Measurements from ENCODE around the gene APBB1.

APBB1 gene

DNA sequence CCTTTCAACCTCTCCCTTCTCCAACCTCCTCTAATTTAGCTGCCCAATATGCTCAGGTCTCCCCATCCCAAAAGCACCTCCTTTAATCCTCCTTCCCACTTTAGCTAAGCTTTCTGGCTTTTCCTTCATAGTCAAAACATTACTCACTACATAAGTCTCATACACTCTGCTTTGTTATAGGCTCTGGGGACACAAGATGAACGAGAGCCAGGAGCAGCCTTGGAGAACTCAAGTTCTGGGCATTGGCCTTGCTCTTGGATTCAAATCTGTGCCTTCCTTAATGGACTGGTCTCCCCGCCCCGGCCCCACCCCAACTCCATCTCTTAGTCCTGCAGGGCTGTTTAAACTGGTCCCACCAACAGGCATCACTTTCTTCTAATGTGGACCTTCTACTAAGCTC is 33.3 kb upstream of the APBB1 start:
- no peak for ATAC-seq (ENCODE audit: insufficient read depth, low read depth)
- no peaks in the 10 kb centered on the region for H4K20me1 ChIP-seq (ENCODE audit: insufficient read depth, low read length)
- no peak overlapping the region for H2AFZ ChIP-seq (ENCODE audit: low read depth, low read length)
- H3K4me1 ChIP-seq (ENCODE audit: insufficient read depth, low read length): no peaks in the 10 kb centered on the region
- DNase-seq: no peak
- peaks cover 30% of the 10 kb centered on the region for H3K36me3 ChIP-seq (ENCODE audit: insufficient read depth, low read length)
- no peaks in the 10 kb centered on the region for H3K79me2 ChIP-seq (ENCODE audit: insufficient read depth, low read length)
- H3K4me3 ChIP-seq (ENCODE audit: low read depth in 1 of 2, low read length in 2 of 2): no peak overlapping the region
- H3K9ac ChIP-seq (ENCODE audit: low read depth, low read length): no peak overlapping the region
- H3K27ac ChIP-seq (ENCODE audit: low read length): no peak overlapping the region
- H3K4me2 ChIP-seq (ENCODE audit: insufficient read depth, low read length): no peak overlapping the region
- no peak for TF ChIP-seq EZH2 (IDR thresholded peaks at IDR 0.05; ENCODE audit: borderline replicate concordance, low read depth, low read length, severe bottlenecking)
- TF ChIP-seq, protein P1, sequence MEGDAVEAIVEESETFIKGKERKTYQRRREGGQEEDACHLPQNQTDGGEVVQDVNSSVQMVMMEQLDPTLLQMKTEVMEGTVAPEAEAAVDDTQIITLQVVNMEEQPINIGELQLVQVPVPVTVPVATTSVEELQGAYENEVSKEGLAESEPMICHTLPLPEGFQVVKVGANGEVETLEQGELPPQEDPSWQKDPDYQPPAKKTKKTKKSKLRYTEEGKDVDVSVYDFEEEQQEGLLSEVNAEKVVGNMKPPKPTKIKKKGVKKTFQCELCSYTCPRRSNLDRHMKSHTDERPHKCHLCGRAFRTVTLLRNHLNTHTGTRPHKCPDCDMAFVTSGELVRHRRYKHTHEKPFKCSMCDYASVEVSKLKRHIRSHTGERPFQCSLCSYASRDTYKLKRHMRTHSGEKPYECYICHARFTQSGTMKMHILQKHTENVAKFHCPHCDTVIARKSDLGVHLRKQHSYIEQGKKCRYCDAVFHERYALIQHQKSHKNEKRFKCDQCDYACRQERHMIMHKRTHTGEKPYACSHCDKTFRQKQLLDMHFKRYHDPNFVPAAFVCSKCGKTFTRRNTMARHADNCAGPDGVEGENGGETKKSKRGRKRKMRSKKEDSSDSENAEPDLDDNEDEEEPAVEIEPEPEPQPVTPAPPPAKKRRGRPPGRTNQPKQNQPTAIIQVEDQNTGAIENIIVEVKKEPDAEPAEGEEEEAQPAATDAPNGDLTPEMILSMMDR (IDR thresholded peaks at IDR 0.05; ENCODE audit: borderline replicate concordance, extremely low read depth, low read length, poor library complexity, severe bottlenecking): no peak
- H3K27me3 ChIP-seq (ENCODE audit: insufficient read depth, low read length, poor library complexity): no peaks in the 10 kb centered on the region
- no peaks in the 10 kb centered on the region for H3K9me3 ChIP-seq (ENCODE audit: insufficient read depth, low read length, severe bottlenecking)

DNA sequence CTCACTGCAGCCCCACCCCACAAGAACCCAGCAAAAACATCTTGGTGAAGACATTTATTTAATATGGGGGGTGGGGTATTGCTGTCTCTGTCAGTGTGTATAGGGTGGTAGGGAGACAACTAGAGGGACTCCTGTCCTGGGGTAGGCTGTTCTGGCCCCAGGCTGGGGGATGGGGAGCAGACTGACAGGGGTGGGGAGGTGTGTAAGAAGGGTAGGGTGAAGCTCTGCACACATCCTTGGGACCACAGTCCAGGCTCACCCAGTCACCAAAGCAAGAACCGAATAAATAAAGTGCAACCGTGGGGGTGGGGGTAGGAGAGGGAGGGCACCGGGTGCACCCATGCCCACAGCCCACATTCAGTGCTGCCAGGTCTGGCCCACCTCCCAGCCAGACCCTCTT is 29.7 kb upstream of the APBB1 start:
- H3K36me3 ChIP-seq (ENCODE audit: insufficient read depth, low read length): peaks cover 10% of the 10 kb centered on the region; the same call in 1 of the 2 replicates
- no peak overlapping the region for H3K4me2 ChIP-seq (ENCODE audit: insufficient read depth, low read length)
- no peaks in the 10 kb centered on the region for H4K20me1 ChIP-seq (ENCODE audit: insufficient read depth, low read length)
- no peaks in the 10 kb centered on the region for H3K27me3 ChIP-seq (ENCODE audit: insufficient read depth, low read length, poor library complexity)
- H3K79me2 ChIP-seq (ENCODE audit: insufficient read depth, low read length): no peaks in the 10 kb centered on the region
- H3K4me1 ChIP-seq (ENCODE audit: insufficient read depth, low read length): no peaks in the 10 kb centered on the region
- no peak for ATAC-seq (ENCODE audit: insufficient read depth, low read depth)
- H3K27ac ChIP-seq (ENCODE audit: low read length): no peak overlapping the region
- H2AFZ ChIP-seq (ENCODE audit: low read depth, low read length): no peak overlapping the region
- DNase-seq: no peak
- H3K9me3 ChIP-seq (ENCODE audit: insufficient read depth, low read length, severe bottlenecking): no peaks in the 10 kb centered on the region
- no peak overlapping the region for H3K9ac ChIP-seq (ENCODE audit: low read depth, low read length)
- no peak overlapping the region for H3K4me3 ChIP-seq (ENCODE audit: low read depth in 1 of 2, low read length in 2 of 2)
- TF ChIP-seq EZH2 (IDR thresholded peaks at IDR 0.05; ENCODE audit: borderline replicate concordance, low read depth, low read length, severe bottlenecking): no peak
- TF ChIP-seq, protein P1 (IDR thresholded peaks at IDR 0.05; ENCODE audit: borderline replicate concordance, extremely low read depth, low read length, poor library complexity, severe bottlenecking): no peak

DNA sequence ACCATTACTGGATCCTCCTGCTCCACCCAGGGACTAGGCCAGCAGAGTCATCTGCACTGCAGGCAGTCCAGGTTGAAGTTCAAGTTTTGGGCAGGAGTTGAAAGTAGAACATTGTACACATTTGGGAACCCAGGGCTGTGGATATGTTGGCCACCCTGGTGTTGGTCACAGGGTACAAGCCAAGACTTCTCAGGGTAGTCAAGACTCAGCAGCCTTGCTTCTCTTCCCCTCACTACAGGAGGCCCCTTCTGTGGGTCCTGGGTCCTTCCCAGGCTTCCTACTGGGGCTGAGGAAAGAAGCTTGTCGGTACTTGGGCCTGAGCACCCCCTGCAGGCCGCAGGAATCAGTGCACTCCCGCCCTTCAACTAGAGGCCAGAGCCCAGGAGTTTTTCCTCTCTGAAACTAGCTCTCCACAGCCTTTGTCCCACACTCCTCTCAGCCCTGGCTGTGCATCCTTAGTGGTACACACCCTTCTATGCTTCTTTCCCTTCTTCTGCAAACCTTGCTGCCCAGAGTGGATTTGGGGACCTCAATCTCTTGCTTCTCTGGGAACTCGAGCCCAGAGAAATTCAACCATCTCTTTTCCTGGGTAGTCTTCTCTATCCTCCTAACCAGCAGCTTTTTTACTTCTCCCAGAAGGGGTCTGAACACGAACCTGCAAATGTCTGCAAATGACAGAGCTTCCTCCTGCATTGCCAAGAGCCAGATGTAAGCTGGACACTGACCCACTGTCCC is 24.5 kb upstream of the APBB1 start:
- Histone ChIP-seq H2AFZ (ENCODE audit: low read depth, low read length) (no peak overlapping the region), H3K36me3 (ENCODE audit: insufficient read depth, low read length) (no peaks in the 10 kb centered on the region), H4K20me1 (ENCODE audit: insufficient read depth, low read length) (no peaks in the 10 kb centered on the region), H3K9me3 (ENCODE audit: insufficient read depth, low read length, severe bottlenecking) (no peaks in the 10 kb centered on the region), H3K79me2 (ENCODE audit: insufficient read depth, low read length) (no peaks in the 10 kb centered on the region), H3K27me3 (ENCODE audit: insufficient read depth, low read length, poor library complexity) (no peaks in the 10 kb centered on the region), H3K4me3 (ENCODE audit: low read depth in 1 of 2, low read length in 2 of 2) (no peak overlapping the region), H3K9ac (ENCODE audit: low read depth, low read length) (no peak overlapping the region), H3K27ac (ENCODE audit: low read length) (no peak overlapping the region), H3K4me1 (ENCODE audit: insufficient read depth, low read length) (0 out of 2 replicates have a peak, but pooled peaks cover 3% of the 10 kb centered on the region), H3K4me2 (ENCODE audit: insufficient read depth, low read length) (no peak overlapping the region)
- DNase-seq (peak; percentile 67), ATAC-seq (ENCODE audit: insufficient read depth, low read depth) (peak; percentile 94)
- TF ChIP-seq, protein P1 (IDR thresholded peaks at IDR 0.05; ENCODE audit: borderline replicate concordance, extremely low read depth, low read length, poor library complexity, severe bottlenecking): peak; percentile 93
- no peak for TF ChIP-seq EZH2 (IDR thresholded peaks at IDR 0.05; ENCODE audit: borderline replicate concordance, low read depth, low read length, severe bottlenecking)
